Measurements from ENCODE around the gene CA9. TPM values are rescaled to one million over a fixed set of nuclear protein-coding genes. Genes with fewer than 3 reads are reported as not detected.
A peak's percentile ranks its signal among the peaks of the same experiment; 100 is the strongest.

CA9 gene
- total RNA-seq, 2 experiments from 2014 or later, result not detected

DNA sequence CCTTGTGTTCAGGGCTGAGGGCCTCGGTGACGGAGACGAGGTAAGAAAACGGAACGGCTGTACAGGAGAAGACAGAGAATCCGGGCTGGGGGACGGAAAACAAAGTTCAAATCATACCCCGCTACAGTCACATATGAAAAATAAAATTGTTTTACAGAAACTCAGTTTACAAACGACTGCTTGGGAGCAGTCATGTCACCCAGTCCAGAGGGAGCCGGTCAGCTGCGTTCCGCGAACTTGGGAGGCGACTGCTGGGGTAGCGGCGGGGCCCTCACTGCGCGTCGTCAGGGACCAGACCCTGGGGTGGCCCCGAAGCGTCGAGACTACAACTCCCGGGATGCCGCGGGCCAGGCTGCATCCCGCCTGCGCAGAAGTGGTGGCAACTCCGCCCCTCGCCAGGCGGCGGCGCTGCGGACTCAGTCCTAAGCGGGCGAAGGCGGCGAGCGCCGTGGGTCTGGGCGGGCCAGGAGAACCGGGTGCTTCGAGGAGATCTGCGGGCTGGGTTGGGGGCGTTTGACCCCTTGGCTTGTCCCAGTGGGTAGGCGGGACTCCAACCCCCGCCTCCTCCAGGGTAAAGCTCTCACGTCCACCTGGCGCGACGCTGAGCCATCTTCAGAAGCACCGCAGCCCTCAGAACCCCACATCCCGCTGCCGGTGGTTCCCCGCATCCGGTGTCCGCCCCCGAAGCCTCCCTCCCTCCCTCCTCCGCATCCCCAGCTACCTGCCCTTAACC, 27.0 kb upstream of the CA9 start:
- peaks cover 78% of the 10 kb centered on the region for H3K4me1 ChIP-seq (ENCODE audit: insufficient read depth, low read length)
- Mint-ChIP-seq H3K4me1 (ENCODE audit: low read depth) (peaks cover 73% of the 10 kb centered on the region), H3K9me3 (no peaks in the 10 kb centered on the region), H3K36me3 (ENCODE audit: low read depth) (peaks cover 32% of the 10 kb centered on the region), H3K27ac (peak overlapping the region; percentile 94), H3K4me3 (peak overlapping the region; percentile 94), H3K27me3 (no peaks in the 10 kb centered on the region)
- TF ChIP-seq, protein P1, sequence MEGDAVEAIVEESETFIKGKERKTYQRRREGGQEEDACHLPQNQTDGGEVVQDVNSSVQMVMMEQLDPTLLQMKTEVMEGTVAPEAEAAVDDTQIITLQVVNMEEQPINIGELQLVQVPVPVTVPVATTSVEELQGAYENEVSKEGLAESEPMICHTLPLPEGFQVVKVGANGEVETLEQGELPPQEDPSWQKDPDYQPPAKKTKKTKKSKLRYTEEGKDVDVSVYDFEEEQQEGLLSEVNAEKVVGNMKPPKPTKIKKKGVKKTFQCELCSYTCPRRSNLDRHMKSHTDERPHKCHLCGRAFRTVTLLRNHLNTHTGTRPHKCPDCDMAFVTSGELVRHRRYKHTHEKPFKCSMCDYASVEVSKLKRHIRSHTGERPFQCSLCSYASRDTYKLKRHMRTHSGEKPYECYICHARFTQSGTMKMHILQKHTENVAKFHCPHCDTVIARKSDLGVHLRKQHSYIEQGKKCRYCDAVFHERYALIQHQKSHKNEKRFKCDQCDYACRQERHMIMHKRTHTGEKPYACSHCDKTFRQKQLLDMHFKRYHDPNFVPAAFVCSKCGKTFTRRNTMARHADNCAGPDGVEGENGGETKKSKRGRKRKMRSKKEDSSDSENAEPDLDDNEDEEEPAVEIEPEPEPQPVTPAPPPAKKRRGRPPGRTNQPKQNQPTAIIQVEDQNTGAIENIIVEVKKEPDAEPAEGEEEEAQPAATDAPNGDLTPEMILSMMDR (IDR thresholded peaks at IDR 0.05), result peak; percentile 96
- no peaks in the 10 kb centered on the region for H3K9me3 ChIP-seq (ENCODE audit: control insufficient read depth in 1 of 2, insufficient read depth in 1 of 2, low read length in 2 of 2)
- H3K4me3 ChIP-seq (ENCODE audit: low read length), result peak overlapping the region; percentile 72
- peak overlapping the region; percentile 80 to 82 for H3K27ac ChIP-seq (ENCODE audit: low read depth in 1 of 2, low read length in 2 of 2)
- ChIA-PET CTCF (interaction anchor here (0.7 to 7.8 kb wide), 17 partner anchors 8 to 182 kb away, joined by 3 to 94 read pairs (median 7); partner anchors contain the start of genes ARHGEF39, CCDC107, CREB3 and FAM221B), POLR2A (interaction anchor here (0.5 to 6.3 kb wide), 28 partner anchors 8 to 1843 kb away, joined by 3 to 175 read pairs (median 8); partner anchors contain the start of genes ARHGEF39, CCDC107, CD72 and CREB3)
- intact Hi-C loops (cut with DNase I, micrococcal nuclease), result loop anchor here (1.0 to 5.0 kb wide), 10 partner anchors 11 to 168 kb away; partner anchors contain the start of genes CCDC107 (in 1 of the 2), CREB3 (in 1 of the 2), GBA2 (in 1 of the 2) and HINT2 (in 1 of the 2)
- H3K27me3 ChIP-seq (ENCODE audit: control insufficient read depth in 1 of 2, insufficient read depth in 2 of 2, low read length in 2 of 2), result no peaks in the 10 kb centered on the region
- DNase-seq, result peak; percentile 83 to 96 (median 88)
- ATAC-seq (ENCODE audit: poor library complexity), result peak; percentile 83
- H3K36me3 ChIP-seq (ENCODE audit: insufficient read depth, low read length), result peaks cover 8% of the 10 kb centered on the region

DNA sequence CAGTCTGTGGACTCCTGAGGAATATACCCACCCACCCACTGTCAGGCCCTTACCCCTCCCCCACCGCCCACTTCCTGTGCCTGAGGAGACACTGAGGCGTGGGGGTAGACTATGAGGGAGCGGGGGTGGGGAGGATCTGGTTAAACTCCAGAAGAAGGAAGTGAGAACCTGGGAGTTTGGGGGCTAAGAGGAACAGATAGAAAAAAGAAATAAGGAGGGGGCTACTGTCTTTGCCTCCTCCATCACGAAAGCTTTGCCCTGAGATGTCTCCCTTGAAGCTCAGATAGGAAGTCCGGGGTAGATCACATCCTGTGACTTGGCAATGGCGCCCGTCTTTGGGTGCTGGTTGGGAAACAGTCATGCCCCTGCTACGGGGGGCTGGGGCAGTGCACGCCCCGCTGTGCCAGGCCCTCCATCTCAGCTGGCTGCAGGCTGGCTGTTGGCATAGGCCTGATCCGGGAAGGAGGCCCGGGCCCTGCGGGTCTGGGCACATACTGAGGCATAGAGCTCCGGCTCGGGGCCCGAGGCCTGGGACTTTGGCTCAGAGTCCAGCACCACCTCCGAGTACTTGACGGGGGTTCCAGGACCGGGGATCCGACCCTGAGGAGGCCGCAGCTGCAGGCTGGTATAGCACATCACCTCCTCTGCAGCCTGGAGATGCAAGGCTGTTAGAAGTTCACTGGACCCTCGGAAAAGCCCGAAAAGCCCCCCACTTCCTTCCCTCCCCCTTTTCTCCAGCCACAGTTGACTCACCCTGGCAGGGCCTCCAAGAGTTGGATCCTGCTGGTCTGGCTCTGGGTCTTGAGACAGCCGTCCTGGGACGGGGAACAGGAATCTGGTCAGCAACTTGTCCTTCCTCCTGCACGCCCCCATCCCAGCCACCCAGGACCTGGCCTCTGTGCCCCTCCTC, 24.0 kb upstream of the CA9 start:
- Mint-ChIP-seq H3K9me3 (no peaks in the 10 kb centered on the region), H3K36me3 (ENCODE audit: low read depth) (peaks cover 32% of the 10 kb centered on the region), H3K4me3 (peak overlapping the region; percentile 94), H3K27ac (peak overlapping the region; percentile 94), H3K27me3 (no peaks in the 10 kb centered on the region), H3K4me1 (ENCODE audit: low read depth) (peaks cover 70% of the 10 kb centered on the region)
- TF ChIP-seq, protein P1 (IDR thresholded peaks at IDR 0.05), result no peak
- ChIA-PET CTCF (interaction anchor here (2.2 to 7.8 kb wide), 4 partner anchors 10 to 81 kb away, joined by 6 to 94 read pairs (median 27); partner anchors contain the start of genes CCDC107, CREB3, RMRP and TLN1), POLR2A (interaction anchor here (1.4 to 6.3 kb wide), 12 partner anchors 7 to 163 kb away, joined by 3 to 175 read pairs (median 10); partner anchors contain the start of genes ARHGEF39, CCDC107, CREB3 and RMRP)
- H3K4me3 ChIP-seq (ENCODE audit: low read length), result peak overlapping the region; percentile 79
- peak overlapping the region; percentile 64 to 75 for H3K27ac ChIP-seq (ENCODE audit: low read depth in 1 of 2, low read length in 2 of 2)
- intact Hi-C loops (cut with DNase I, micrococcal nuclease), result loop anchor here (5.0 kb wide), 2 partner anchors 98 to 163 kb away; partner anchors contain the start of genes GBA2 (in 1 of the 2), RGP1 (in 1 of the 2) and SPAG8 (in 1 of the 2)
- ATAC-seq (ENCODE audit: poor library complexity) (peak; percentile 10), DNase-seq (peak in 9 of 14 experiments; percentile 29 to 71 (median 49))
- H3K36me3 ChIP-seq (ENCODE audit: insufficient read depth, low read length), result peaks cover 8% of the 10 kb centered on the region
- peaks cover 85% of the 10 kb centered on the region for H3K4me1 ChIP-seq (ENCODE audit: insufficient read depth, low read length)
- H3K9me3 ChIP-seq (ENCODE audit: control insufficient read depth in 1 of 2, insufficient read depth in 1 of 2, low read length in 2 of 2), result no peaks in the 10 kb centered on the region
- no peaks in the 10 kb centered on the region for H3K27me3 ChIP-seq (ENCODE audit: control insufficient read depth in 1 of 2, insufficient read depth in 2 of 2, low read length in 2 of 2)
